Transverse colon (tissue), 4 donors: ENCODE results near the gene PTRH1.

Experiments used
- CTCF ChIP-seq, 5 experiments: fragments of 200-600 bp in 3 of 5; fragments of 450-650 bp in 2 of 5; sonication (generic) in 3 of 5; IDR thresholded peaks; 1 replicate in 2 of 5; 2 replicates in 3 of 5; pipeline ENCODE4 v1.5.1; 2016 to 2017; ENCODE audit warnings: antibody characterized with exemption in 5 of 5, inconsistent platforms in 3 of 5, mild to moderate bottlenecking in 2 of 5, moderate library complexity in 1 of 5
- POLR2A ChIP-seq: fragments of 450-650 bp; IDR thresholded peaks from one replicate; pipeline ENCODE4 v1.6.1; 2016; ENCODE audit warnings: antibody characterized with exemption, mild to moderate bottlenecking, moderate library complexity
- POLR2AphosphoS5 ChIP-seq, 3 donors: sonication (generic); formaldehyde crosslinking; IDR thresholded peaks; one replicate each; pipeline ENCODE4 v1.6.1; 2016; ENCODE audit warnings: antibody characterized with exemption in 3 of 3

GRCh38 chr9:127753148-127753547, 37.7 kb upstream of the PTRH1 start:
- TF ChIP-seq CTCF (IDR thresholded peaks at IDR 0.05), result no peak
- TF ChIP-seq POLR2AphosphoS5 (IDR thresholded peaks at IDR 0.05), result no peak
- no peak for TF ChIP-seq POLR2A
